Measurements from ENCODE around the gene TDRD9. TPM values are rescaled to one million over a fixed set of nuclear protein-coding genes. Genes with fewer than 3 reads are reported as not detected.

TDRD9 gene
- total RNA-seq, 1 donor from 2014 or later: 8.5 TPM

GRCh38 chr14:104049576-104050240, 121.5 kb downstream of the TDRD9 start:
- H3K27me3 ChIP-seq (ENCODE audit: low read depth): peaks cover 4% of the 10 kb centered on the region
- no peaks in the 10 kb centered on the region for H3K4me1 ChIP-seq
- no peak for DNase-seq
- no peak overlapping the region for H3K27ac ChIP-seq
- H3K4me3 ChIP-seq: no peak overlapping the region
- no peaks in the 10 kb centered on the region for H3K36me3 ChIP-seq
- TF ChIP-seq CTCF (IDR thresholded peaks at IDR 0.05): no peak
- no peaks in the 10 kb centered on the region for H3K9me3 ChIP-seq
- intact Hi-C loops (cut with DNase I): no loop called here
- ATAC-seq: peak in 1 of 2 donors; percentile 25

- TF ChIP-seq CTCF (IDR thresholded peaks at IDR 0.05): no peak
- intact Hi-C loops (cut with DNase I): no loop called here
- Histone ChIP-seq H3K4me1 (no peaks in the 10 kb centered on the region), H3K36me3 (no peaks in the 10 kb centered on the region), H3K4me3 (no peak overlapping the region), H3K9me3 (no peaks in the 10 kb centered on the region), H3K27me3 (ENCODE audit: low read depth) (peaks cover 4% of the 10 kb centered on the region), H3K27ac (no peak overlapping the region)
- ATAC-seq (no peak), DNase-seq (no peak)
Measured at GRCh38 chr14:104051092-104051813, 123.0 kb downstream of the TDRD9 start.

DNA sequence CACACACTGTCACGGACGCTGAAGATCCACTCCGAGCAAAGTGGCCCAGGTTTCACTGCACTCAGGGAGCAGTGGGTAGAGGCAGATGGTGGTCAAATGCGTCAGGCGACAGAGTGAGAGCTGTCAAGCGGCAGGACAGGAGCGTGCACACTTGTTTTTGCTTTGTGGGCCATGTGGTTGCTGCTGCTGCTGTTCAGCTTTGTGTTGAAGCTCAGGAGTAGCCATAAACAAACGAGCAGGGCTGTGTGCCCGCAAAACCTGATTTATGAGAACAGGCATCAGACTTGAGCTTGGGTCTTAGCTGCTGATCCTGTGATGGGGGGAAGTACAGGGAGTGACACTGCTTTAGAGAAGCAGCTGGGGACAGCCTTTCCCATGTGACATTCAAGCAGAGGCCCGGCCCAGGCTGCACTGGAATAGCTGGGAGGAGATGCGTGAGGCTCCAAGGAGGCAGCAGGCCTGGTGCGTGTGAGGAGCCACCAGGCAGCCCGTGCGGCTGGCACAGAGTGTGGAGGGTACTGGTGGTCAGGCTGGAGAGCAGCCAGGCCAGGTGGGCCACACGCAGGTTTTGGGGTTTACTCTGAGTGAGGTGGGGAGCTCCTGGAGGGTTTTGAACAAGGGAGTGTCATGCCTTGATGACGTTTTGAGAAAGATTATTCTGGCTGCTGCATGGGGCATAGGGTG, 126.1 kb downstream of the TDRD9 start:
- Histone ChIP-seq H3K4me3 (no peak overlapping the region), H3K9me3 (no peaks in the 10 kb centered on the region), H3K27me3 (ENCODE audit: low read depth) (peaks cover 4% of the 10 kb centered on the region), H3K27ac (no peak overlapping the region), H3K36me3 (no peaks in the 10 kb centered on the region), H3K4me1 (no peaks in the 10 kb centered on the region)
- no peak for TF ChIP-seq CTCF (IDR thresholded peaks at IDR 0.05)
- intact Hi-C loops (cut with DNase I): no loop called here
- ATAC-seq (peak in 1 of 2 donors; percentile 16), DNase-seq (no peak)

- H3K27ac ChIP-seq: no peak overlapping the region
- TF ChIP-seq CTCF (IDR thresholded peaks at IDR 0.05): no peak
- ATAC-seq: no peak
- H3K9me3 ChIP-seq: peaks cover 9% of the 10 kb centered on the region
- intact Hi-C loops (cut with DNase I): no loop called here
- DNase-seq: no peak
- H3K27me3 ChIP-seq (ENCODE audit: low read depth): peaks cover 20% of the 10 kb centered on the region
- H3K36me3 ChIP-seq: no peaks in the 10 kb centered on the region
- no peaks in the 10 kb centered on the region for H3K4me1 ChIP-seq
- no peak overlapping the region for H3K4me3 ChIP-seq
Measured at GRCh38 chr14:104062281-104062680, 134.0 kb downstream of the TDRD9 start.

- no peak for TF ChIP-seq CTCF (IDR thresholded peaks at IDR 0.05)
- Histone ChIP-seq H3K9me3 (peaks cover 9% of the 10 kb centered on the region), H3K27ac (no peak overlapping the region), H3K27me3 (ENCODE audit: low read depth) (peaks cover 27% of the 10 kb centered on the region), H3K4me1 (no peaks in the 10 kb centered on the region), H3K36me3 (no peaks in the 10 kb centered on the region), H3K4me3 (no peak overlapping the region)
- DNase-seq: no peak
- intact Hi-C loops (cut with DNase I): no loop called here
- ATAC-seq: no peak
Measured at GRCh38 chr14:104064003-104064402, 135.7 kb downstream of the TDRD9 start.
